Left kidney (tissue), 2 donors: ENCODE data around the gene SEMA3E. TPM values are rescaled to one million over a fixed set of nuclear protein-coding genes. Genes with fewer than 3 reads are reported as not detected.

Experiments used
- DNase-seq: peaks from one replicate; pipeline ENCODE4 v3.0.0-alpha.2; 2013
- polyA plus RNA-seq: library from polyadenylated mRNA; unstranded; fragments of 120-200 nt; gene quantifications from one replicate; pipeline ENCODE4 v1.2.1, GENCODE V29; 2013; ENCODE audit not compliant: insufficient read length

Gene SEMA3E
- polyA plus RNA-seq, 1 donor, result 1.3 TPM

GRCh38 chr7:83355143-83355542 lies 293.8 kb downstream of the SEMA3E start:
- no peak for DNase-seq

GRCh38 chr7:83347945-83348444 lies 300.9 kb downstream of the SEMA3E start:
- DNase-seq, result no peak

GRCh38 chr7:83339907-83340306 lies 309.0 kb downstream of the SEMA3E start:
- DNase-seq, result peak; percentile 15

GRCh38 chr7:83338277-83338950 lies 310.5 kb downstream of the SEMA3E start:
- DNase-seq, result no peak

- no peak for DNase-seq
Observed at GRCh38 chr7:83337050-83337449, 311.9 kb downstream of the SEMA3E start.

GRCh38 chr7:83326223-83326622 lies 322.7 kb downstream of the SEMA3E start:
- no peak for DNase-seq

GRCh38 chr7:83325083-83325482 lies 323.9 kb downstream of the SEMA3E start:
- no peak for DNase-seq

GRCh38 chr7:83324596-83324995 lies 324.3 kb downstream of the SEMA3E start:
- no peak for DNase-seq

- no peak for DNase-seq
Observed at GRCh38 chr7:83321011-83321410, 327.9 kb downstream of the SEMA3E start.

GRCh38 chr7:83313931-83314330 lies 335.0 kb downstream of the SEMA3E start:
- no peak for DNase-seq
